Measurements from ENCODE around the gene MCC. TPM values are rescaled to one million over a fixed set of nuclear protein-coding genes. Genes with fewer than 3 reads are reported as not detected.

The MCC gene
- polyA plus RNA-seq, 1 donor (not counting 4 experiments of a cell fraction or from before 2014, with no cell fraction given) = 24.6 TPM

GRCh38 chr5:113087976-113088514, 400.2 kb downstream of the MCC start:
- dilution Hi-C loops (cut with MboI; ENCODE audit: extremely low pct_ligation_motif_present, low sequenced_read_pairs) = no loop called here
- no peak overlapping the region for H3K9ac ChIP-seq (ENCODE audit: control insufficient read depth, extremely low read depth, insufficient read depth, low read length)
- H3K9me1 ChIP-seq (ENCODE audit: control insufficient read depth, extremely low read depth, insufficient read depth, low read length) = peaks cover 5% of the 10 kb centered on the region
- peaks cover 9% of the 10 kb centered on the region for H3K4me1 ChIP-seq (ENCODE audit: control insufficient read depth, extremely low read depth, insufficient read depth, low read length)
- no peaks in the 10 kb centered on the region for H3K27me3 ChIP-seq (ENCODE audit: control insufficient read depth, extremely low read depth, insufficient read depth, low read length)
- H3K27ac ChIP-seq (ENCODE audit: control insufficient read depth, insufficient read depth, low read length) = no peak overlapping the region
- H3K36me3 ChIP-seq (ENCODE audit: control insufficient read depth in 2 of 2, extremely low read depth in 1 of 2, insufficient read depth in 2 of 2, low read length in 2 of 2) = peaks cover 16 to 19% of the 10 kb centered on the region in 2 experiments
- peaks cover 4% of the 10 kb centered on the region for H3K79me2 ChIP-seq (ENCODE audit: control insufficient read depth, insufficient read depth, low read length)
- H3K4me3 ChIP-seq (ENCODE audit: control insufficient read depth in 2 of 3, extremely low read depth in 1 of 3, insufficient read depth in 2 of 3, low read depth in 1 of 3, low read length in 3 of 3) = no peak overlapping the region
- no peak for FAIRE-seq
- DNase-seq (ENCODE audit: low read depth, low spot score) = no peak
- H4K20me1 ChIP-seq (ENCODE audit: control insufficient read depth, extremely low read depth, insufficient read depth, low read length) = no peaks in the 10 kb centered on the region
- H2AFZ ChIP-seq (ENCODE audit: control insufficient read depth, low read length) = no peak overlapping the region
- no peak for TF ChIP-seq CTCF (optimal IDR thresholded peaks at IDR 0.05 in 1 of 3, IDR thresholded peaks at IDR 0.05 in 1 of 3, conservative IDR thresholded peaks at IDR 0.05 in 1 of 3; ENCODE audit: extremely low read depth in 1 of 3, insufficient read depth in 2 of 3, low read length in 3 of 3)
- TF ChIP-seq EZH2 (IDR thresholded peaks at IDR 0.05; ENCODE audit: low read length) = no peak
- H3K4me2 ChIP-seq (ENCODE audit: control insufficient read depth, extremely low read depth, insufficient read depth, low read depth, low read length) = no peak overlapping the region
- H3K9me3 ChIP-seq (ENCODE audit: control insufficient read depth, low read depth, low read length) = no peaks in the 10 kb centered on the region

- Histone ChIP-seq H4K20me1 (ENCODE audit: control insufficient read depth, extremely low read depth, insufficient read depth, low read length) (no peaks in the 10 kb centered on the region), H3K4me2 (ENCODE audit: control insufficient read depth, extremely low read depth, insufficient read depth, low read depth, low read length) (no peak overlapping the region), H3K79me2 (ENCODE audit: control insufficient read depth, insufficient read depth, low read length) (no peaks in the 10 kb centered on the region), H3K9ac (ENCODE audit: control insufficient read depth, extremely low read depth, insufficient read depth, low read length) (no peak overlapping the region), H3K36me3 (ENCODE audit: control insufficient read depth in 2 of 2, extremely low read depth in 1 of 2, insufficient read depth in 2 of 2, low read length in 2 of 2) (peaks cover 21 to 30% of the 10 kb centered on the region in 2 experiments), H3K4me1 (ENCODE audit: control insufficient read depth, extremely low read depth, insufficient read depth, low read length) (peaks cover 10% of the 10 kb centered on the region), H3K27ac (ENCODE audit: control insufficient read depth, insufficient read depth, low read length) (no peak overlapping the region), H3K9me3 (ENCODE audit: control insufficient read depth, low read depth, low read length) (no peaks in the 10 kb centered on the region), H3K9me1 (ENCODE audit: control insufficient read depth, extremely low read depth, insufficient read depth, low read length) (no peaks in the 10 kb centered on the region), H2AFZ (ENCODE audit: control insufficient read depth, low read length) (no peak overlapping the region), H3K4me3 (ENCODE audit: control insufficient read depth in 2 of 3, extremely low read depth in 1 of 3, insufficient read depth in 2 of 3, low read depth in 1 of 3, low read length in 3 of 3) (no peak overlapping the region), H3K27me3 (ENCODE audit: control insufficient read depth, extremely low read depth, insufficient read depth, low read length) (no peaks in the 10 kb centered on the region)
- FAIRE-seq (no peak), DNase-seq (ENCODE audit: low read depth, low spot score) (no peak)
- dilution Hi-C loops (cut with MboI; ENCODE audit: extremely low pct_ligation_motif_present, low sequenced_read_pairs) = no loop called here
- no peak for TF ChIP-seq CTCF (optimal IDR thresholded peaks at IDR 0.05 in 1 of 3, IDR thresholded peaks at IDR 0.05 in 1 of 3, conservative IDR thresholded peaks at IDR 0.05 in 1 of 3; ENCODE audit: extremely low read depth in 1 of 3, insufficient read depth in 2 of 3, low read length in 3 of 3)
- TF ChIP-seq EZH2 (IDR thresholded peaks at IDR 0.05; ENCODE audit: low read length) = no peak
Measured at GRCh38 chr5:113085880-113086409, 402.3 kb downstream of the MCC start.
